ENCODE data around the gene CHMP3.
"Not testable (repeated sequence)": the region's sequence is repeated elsewhere in the genome, so short reads cannot be mapped to it uniquely, and the experiment has no call there.

The CHMP3 gene

GRCh38 chr2:86562922-86563649 lies at the start of gene CHMP3:
TSS of gene CHMP3 (minus strand) at chr2:86563443. CDS start at chr2:86563348, 95 bp downstream.
- Histone ChIP-seq H3K36me3 (ENCODE audit: control insufficient read depth in 5 of 5, insufficient read depth in 5 of 5, low read length in 5 of 5) (peaks cover 0 to 2% (median 0%) of the 10 kb centered on the region in 5 donors), H3K9me3 (ENCODE audit: control insufficient read depth in 5 of 5, low read length in 5 of 5) (peaks cover 0 to 5% (median 0%) of the 10 kb centered on the region in 5 donors), H3K9ac (ENCODE audit: low read length in 5 of 5) (peak within 1 kb of the TSS; percentile 97 to 100 (median 99)), H3K27me3 (ENCODE audit: control insufficient read depth in 5 of 5, insufficient read depth in 4 of 5, low read length in 5 of 5) (peaks cover 0 to 2% (median 0%) of the 10 kb centered on the region in 5 donors), H3K27ac (ENCODE audit: low read depth, low read length) (peak within 1 kb of the TSS; percentile 99), H3K4me3 (ENCODE audit: low read depth in 1 of 5, low read length in 5 of 5) (peak within 1 kb of the TSS; percentile 78 to 95 (median 94)), H3K4me1 (ENCODE audit: control insufficient read depth in 5 of 5, insufficient read depth in 5 of 5, low read length in 5 of 5) (peaks cover 0 to 22% (median 20%) of the 10 kb centered on the region in 5 donors)

GRCh38 chr2:86610871-86611270 lies 47.6 kb upstream of the CHMP3 start:
- Histone ChIP-seq H3K36me3 (ENCODE audit: control insufficient read depth in 5 of 5, insufficient read depth in 5 of 5, low read length in 5 of 5) (peaks cover 34 to 63% (median 49%) of the 10 kb centered on the region in 5 donors), H3K27me3 (ENCODE audit: control insufficient read depth in 5 of 5, insufficient read depth in 4 of 5, low read length in 5 of 5) (no peaks in the 10 kb centered on the region), H3K9me3 (ENCODE audit: control insufficient read depth in 5 of 5, low read length in 5 of 5) (no peaks in the 10 kb centered on the region), H3K9ac (ENCODE audit: low read length in 5 of 5) (no peak overlapping the region), H3K27ac (ENCODE audit: low read depth, low read length) (no peak overlapping the region), H3K4me1 (ENCODE audit: control insufficient read depth in 5 of 5, insufficient read depth in 5 of 5, low read length in 5 of 5) (no peaks in the 10 kb centered on the region), H3K4me3 (ENCODE audit: low read depth in 1 of 5, low read length in 5 of 5) (no peak overlapping the region)

- Histone ChIP-seq H3K4me3 (ENCODE audit: low read depth in 1 of 5, low read length in 5 of 5) (no peak overlapping the region), H3K4me1 (ENCODE audit: control insufficient read depth in 5 of 5, insufficient read depth in 5 of 5, low read length in 5 of 5) (no peaks in the 10 kb centered on the region), H3K36me3 (ENCODE audit: control insufficient read depth in 5 of 5, insufficient read depth in 5 of 5, low read length in 5 of 5) (peaks cover 45 to 68% (median 55%) of the 10 kb centered on the region in 5 donors), H3K9ac (ENCODE audit: low read length in 5 of 5) (no peak overlapping the region), H3K27ac (ENCODE audit: low read depth, low read length) (no peak overlapping the region), H3K27me3 (ENCODE audit: control insufficient read depth in 5 of 5, insufficient read depth in 4 of 5, low read length in 5 of 5) (no peaks in the 10 kb centered on the region), H3K9me3 (ENCODE audit: control insufficient read depth in 5 of 5, low read length in 5 of 5) (no peaks in the 10 kb centered on the region)
Measured at GRCh38 chr2:86608832-86609410, 45.7 kb upstream of the CHMP3 start.

- Histone ChIP-seq H3K9me3 (ENCODE audit: control insufficient read depth in 5 of 5, low read length in 5 of 5) (no peaks in the 10 kb centered on the region), H3K27me3 (ENCODE audit: control insufficient read depth in 5 of 5, insufficient read depth in 4 of 5, low read length in 5 of 5) (no peaks in the 10 kb centered on the region), H3K4me3 (ENCODE audit: low read depth in 1 of 5, low read length in 5 of 5) (no peak overlapping the region)
Measured at GRCh38 chr2:86603905-86604304, 40.7 kb upstream of the CHMP3 start.

GRCh38 chr2:86598966-86599365 lies 35.7 kb upstream of the CHMP3 start:
- no peak overlapping the region for H3K9ac ChIP-seq (ENCODE audit: low read length in 5 of 5)
- H3K36me3 ChIP-seq (ENCODE audit: control insufficient read depth in 5 of 5, insufficient read depth in 5 of 5, low read length in 5 of 5) = peaks cover 2 to 7% (median 5%) of the 10 kb centered on the region in 5 donors
- H3K4me1 ChIP-seq (ENCODE audit: control insufficient read depth in 5 of 5, insufficient read depth in 5 of 5, low read length in 5 of 5) = no peaks in the 10 kb centered on the region
- H3K4me3 ChIP-seq (ENCODE audit: low read depth in 1 of 5, low read length in 5 of 5) = no peak overlapping the region
- no peaks in the 10 kb centered on the region for H3K9me3 ChIP-seq (ENCODE audit: control insufficient read depth in 5 of 5, low read length in 5 of 5)
- no peaks in the 10 kb centered on the region for H3K27me3 ChIP-seq (ENCODE audit: control insufficient read depth in 5 of 5, insufficient read depth in 4 of 5, low read length in 5 of 5)
- no peak overlapping the region for H3K27ac ChIP-seq (ENCODE audit: low read depth, low read length)

More at GRCh38 chr2:86603905-86604304, 40.7 kb upstream of the CHMP3 start:
- Histone ChIP-seq H3K27ac (ENCODE audit: low read depth, low read length) (no peak overlapping the region), H3K9ac (ENCODE audit: low read length in 5 of 5) (no peak overlapping the region), H3K36me3 (ENCODE audit: control insufficient read depth in 5 of 5, insufficient read depth in 5 of 5, low read length in 5 of 5) (peaks cover 28 to 40% (median 31%) of the 10 kb centered on the region in 5 donors), H3K4me1 (ENCODE audit: control insufficient read depth in 5 of 5, insufficient read depth in 5 of 5, low read length in 5 of 5) (no peaks in the 10 kb centered on the region)

- no peak overlapping the region for H3K4me3 ChIP-seq (ENCODE audit: low read depth in 1 of 5, low read length in 5 of 5)
- H3K36me3 ChIP-seq (ENCODE audit: control insufficient read depth in 5 of 5, insufficient read depth in 5 of 5, low read length in 5 of 5) = no peaks in the 10 kb centered on the region
- no peak overlapping the region for H3K27ac ChIP-seq (ENCODE audit: low read depth, low read length)
- no peaks in the 10 kb centered on the region for H3K4me1 ChIP-seq (ENCODE audit: control insufficient read depth in 5 of 5, insufficient read depth in 5 of 5, low read length in 5 of 5)
- no peaks in the 10 kb centered on the region for H3K9me3 ChIP-seq (ENCODE audit: control insufficient read depth in 5 of 5, low read length in 5 of 5)
- no peak overlapping the region for H3K9ac ChIP-seq (ENCODE audit: low read length in 5 of 5)
- H3K27me3 ChIP-seq (ENCODE audit: control insufficient read depth in 5 of 5, insufficient read depth in 4 of 5, low read length in 5 of 5) = no peaks in the 10 kb centered on the region
Measured at GRCh38 chr2:86596118-86596517, 32.9 kb upstream of the CHMP3 start.

GRCh38 chr2:86593266-86593665 lies 30.0 kb upstream of the CHMP3 start:
- no peak overlapping the region for H3K9ac ChIP-seq (ENCODE audit: low read length in 5 of 5)
- H3K4me3 ChIP-seq (ENCODE audit: low read depth in 1 of 5, low read length in 5 of 5) = no peak overlapping the region
- no peaks in the 10 kb centered on the region for H3K36me3 ChIP-seq (ENCODE audit: control insufficient read depth in 5 of 5, insufficient read depth in 5 of 5, low read length in 5 of 5)
- H3K9me3 ChIP-seq (ENCODE audit: control insufficient read depth in 5 of 5, low read length in 5 of 5) = no peaks in the 10 kb centered on the region
- H3K27me3 ChIP-seq (ENCODE audit: control insufficient read depth in 5 of 5, insufficient read depth in 4 of 5, low read length in 5 of 5) = no peaks in the 10 kb centered on the region
- H3K4me1 ChIP-seq (ENCODE audit: control insufficient read depth in 5 of 5, insufficient read depth in 5 of 5, low read length in 5 of 5) = no peaks in the 10 kb centered on the region
- H3K27ac ChIP-seq (ENCODE audit: low read depth, low read length) = no peak overlapping the region

GRCh38 chr2:86592547-86593230 lies 29.4 kb upstream of the CHMP3 start:
- H3K9ac ChIP-seq (ENCODE audit: low read length in 5 of 5) = no peak overlapping the region
- H3K27ac ChIP-seq (ENCODE audit: low read depth, low read length) = no peak overlapping the region

GRCh38 chr2:86589701-86590100 lies 26.5 kb upstream of the CHMP3 start:
- H3K27ac ChIP-seq (ENCODE audit: low read depth, low read length); H3K9me3 ChIP-seq (ENCODE audit: control insufficient read depth in 5 of 5, low read length in 5 of 5); H3K4me3 ChIP-seq (ENCODE audit: low read depth in 1 of 5, low read length in 5 of 5); H3K9ac ChIP-seq (ENCODE audit: low read length in 5 of 5); H3K4me1 ChIP-seq (ENCODE audit: control insufficient read depth in 5 of 5, insufficient read depth in 5 of 5, low read length in 5 of 5); H3K36me3 ChIP-seq (ENCODE audit: control insufficient read depth in 5 of 5, insufficient read depth in 5 of 5, low read length in 5 of 5); H3K27me3 ChIP-seq (ENCODE audit: control insufficient read depth in 5 of 5, insufficient read depth in 4 of 5, low read length in 5 of 5): not testable (repeated sequence)

More at GRCh38 chr2:86592547-86593230, 29.4 kb upstream of the CHMP3 start:
- H3K36me3 ChIP-seq (ENCODE audit: control insufficient read depth in 5 of 5, insufficient read depth in 5 of 5, low read length in 5 of 5) = no peaks in the 10 kb centered on the region
- no peaks in the 10 kb centered on the region for H3K27me3 ChIP-seq (ENCODE audit: control insufficient read depth in 5 of 5, insufficient read depth in 4 of 5, low read length in 5 of 5)
- H3K9me3 ChIP-seq (ENCODE audit: control insufficient read depth in 5 of 5, low read length in 5 of 5) = no peaks in the 10 kb centered on the region
- no peak overlapping the region for H3K4me3 ChIP-seq (ENCODE audit: low read depth in 1 of 5, low read length in 5 of 5)
- H3K4me1 ChIP-seq (ENCODE audit: control insufficient read depth in 5 of 5, insufficient read depth in 5 of 5, low read length in 5 of 5) = no peaks in the 10 kb centered on the region
